Gastroesophageal sphincter (tissue), 3 donors: ENCODE data around the gene NAPSA.

Source experiments
- POLR2A ChIP-seq, 2 donors: fragments of 450-650 bp; IDR thresholded peaks; one replicate each; pipeline ENCODE4 v1.6.1; 2017; ENCODE audit warnings: antibody characterized with exemption in 2 of 2, mild to moderate bottlenecking in 2 of 2, moderate library complexity in 1 of 2
- POLR2AphosphoS5 ChIP-seq: sonication (generic); formaldehyde crosslinking; IDR thresholded peaks from one replicate; pipeline ENCODE4 v1.6.1; 2017; ENCODE audit warnings: antibody characterized with exemption
- TF ChIP-seq, protein P1 (sequence below), 4 experiments: fragments of 200-600 bp in 2 of 4; fragments of 450-650 bp in 2 of 4; sonication (generic) in 1 of 4; IDR thresholded peaks; one replicate each; pipeline ENCODE4 v1.5.1; 2017 to 2019; ENCODE audit warnings: antibody characterized with exemption in 4 of 4, mild to moderate bottlenecking in 2 of 4, moderate library complexity in 2 of 4

DNA sequence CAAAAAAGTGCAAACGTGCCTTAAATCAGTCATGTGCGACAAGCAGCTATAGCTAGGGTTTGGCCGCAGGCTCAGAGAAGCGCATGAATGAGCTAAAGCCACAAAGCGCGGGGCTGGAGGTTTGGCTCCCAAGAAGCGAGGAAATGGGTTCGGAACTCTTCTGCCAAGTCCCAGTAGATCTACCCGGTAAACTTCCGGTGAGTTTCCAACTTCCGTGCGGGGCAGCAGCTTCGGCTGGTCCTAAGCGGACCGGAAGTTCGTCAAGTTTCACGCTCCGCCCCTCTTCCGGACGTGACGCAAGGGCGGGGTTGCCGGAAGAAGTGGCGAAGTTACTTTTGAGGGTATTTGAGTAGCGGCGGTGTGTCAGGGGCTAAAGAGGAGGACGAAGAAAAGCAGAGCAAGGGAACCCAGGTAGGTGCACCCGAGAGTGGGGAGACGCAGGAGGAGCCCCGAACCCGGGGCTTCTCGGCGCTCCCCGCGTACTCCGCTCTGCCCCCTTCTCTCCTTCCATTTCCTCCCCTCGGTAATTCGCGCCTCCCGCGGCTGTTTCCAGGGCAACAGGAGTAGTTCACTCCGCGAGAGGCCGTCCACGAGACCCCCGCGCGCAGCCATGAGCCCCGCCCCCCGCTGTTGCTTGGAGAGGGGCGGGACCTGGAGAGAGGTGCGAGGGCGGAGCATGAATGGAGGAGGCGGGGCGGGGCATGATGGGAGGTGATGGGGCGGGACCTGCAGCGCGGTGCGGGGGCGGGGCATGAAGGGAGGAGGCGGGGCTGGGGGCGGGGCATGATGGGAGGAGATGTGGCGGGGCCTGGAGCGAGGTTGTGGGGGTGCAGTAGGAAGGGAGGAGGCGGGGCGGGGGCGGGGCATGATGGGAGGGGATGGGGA, 11.0 kb upstream of the NAPSA start, which contains the start of gene NR1H2:
- TF ChIP-seq, protein P1, sequence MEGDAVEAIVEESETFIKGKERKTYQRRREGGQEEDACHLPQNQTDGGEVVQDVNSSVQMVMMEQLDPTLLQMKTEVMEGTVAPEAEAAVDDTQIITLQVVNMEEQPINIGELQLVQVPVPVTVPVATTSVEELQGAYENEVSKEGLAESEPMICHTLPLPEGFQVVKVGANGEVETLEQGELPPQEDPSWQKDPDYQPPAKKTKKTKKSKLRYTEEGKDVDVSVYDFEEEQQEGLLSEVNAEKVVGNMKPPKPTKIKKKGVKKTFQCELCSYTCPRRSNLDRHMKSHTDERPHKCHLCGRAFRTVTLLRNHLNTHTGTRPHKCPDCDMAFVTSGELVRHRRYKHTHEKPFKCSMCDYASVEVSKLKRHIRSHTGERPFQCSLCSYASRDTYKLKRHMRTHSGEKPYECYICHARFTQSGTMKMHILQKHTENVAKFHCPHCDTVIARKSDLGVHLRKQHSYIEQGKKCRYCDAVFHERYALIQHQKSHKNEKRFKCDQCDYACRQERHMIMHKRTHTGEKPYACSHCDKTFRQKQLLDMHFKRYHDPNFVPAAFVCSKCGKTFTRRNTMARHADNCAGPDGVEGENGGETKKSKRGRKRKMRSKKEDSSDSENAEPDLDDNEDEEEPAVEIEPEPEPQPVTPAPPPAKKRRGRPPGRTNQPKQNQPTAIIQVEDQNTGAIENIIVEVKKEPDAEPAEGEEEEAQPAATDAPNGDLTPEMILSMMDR (IDR thresholded peaks at IDR 0.05) = peak in 1 of 4 experiments; percentile 20
- TF ChIP-seq POLR2A (IDR thresholded peaks at IDR 0.05) (peak; percentile 68 to 84), POLR2AphosphoS5 (peak; percentile 88)
